MM.1S (cell line): ENCODE results near the gene TRABD2B.

ENCODE experiments used
- CTCF ChIP-seq: fragments of 300-600 bp; sonication (generic); IDR thresholded peaks from 2 replicates; pipeline ENCODE4 v1.5.1; 2016; ENCODE audit warnings: antibody characterized with exemption, low read length, mixed read lengths
- EZH2 ChIP-seq: fragments of 300-600 bp; sonication (generic); optimal IDR thresholded peaks from 2 replicates; pipeline ENCODE3; 2017; ENCODE audit warnings: low read depth, mild to moderate bottlenecking, antibody characterized with exemption, low read length, mixed read lengths

- TF ChIP-seq EZH2 (no peak), CTCF (no peak)
Measured at GRCh38 chr1:47870480-47870879, 126.7 kb downstream of the TRABD2B start.
